ENCODE measurements around the gene SLC4A11.

The SLC4A11 gene

DNA sequence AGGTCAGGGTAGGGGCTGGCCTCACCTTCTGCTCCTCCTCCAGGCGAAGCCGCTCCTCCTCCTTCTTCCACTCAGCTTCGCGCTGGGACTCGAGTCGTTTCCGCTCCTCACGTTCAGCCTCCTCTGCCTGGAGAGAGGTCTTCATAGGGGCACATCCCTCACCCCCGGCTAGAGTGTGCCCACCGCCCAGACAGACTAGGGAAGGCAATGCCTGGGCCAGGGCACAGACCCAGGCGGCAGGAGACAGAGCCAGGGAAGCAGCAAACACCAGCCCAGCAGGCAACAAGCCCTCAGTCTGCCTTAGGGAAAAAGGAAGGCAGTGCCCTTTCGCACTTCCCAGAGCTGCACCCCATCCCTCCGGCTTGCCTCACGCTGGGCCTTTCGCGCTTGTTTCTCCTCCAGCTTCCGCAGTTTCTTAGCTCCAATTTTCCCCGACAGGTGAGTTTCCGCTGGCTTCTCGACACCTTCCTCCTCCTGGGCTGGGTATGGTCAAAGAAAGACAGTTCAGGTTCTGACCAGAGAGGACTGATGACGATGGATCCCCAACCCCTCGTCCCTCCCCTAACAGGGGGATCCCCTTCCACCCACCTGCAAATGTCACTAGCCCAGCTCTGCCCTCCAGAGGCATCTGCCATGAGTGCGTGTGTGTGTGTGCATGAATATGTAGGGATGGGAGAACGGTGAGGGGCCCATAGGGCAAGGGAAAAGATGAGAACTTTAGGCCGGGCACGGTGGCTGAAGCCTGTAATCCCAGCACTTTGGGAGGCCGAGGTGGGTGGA lies 38.8 kb downstream of the SLC4A11 start:
- DNase-seq (ENCODE audit: insufficient read length, low spot score) (no peak), FAIRE-seq (no peak)
- TF ChIP-seq, protein P1, sequence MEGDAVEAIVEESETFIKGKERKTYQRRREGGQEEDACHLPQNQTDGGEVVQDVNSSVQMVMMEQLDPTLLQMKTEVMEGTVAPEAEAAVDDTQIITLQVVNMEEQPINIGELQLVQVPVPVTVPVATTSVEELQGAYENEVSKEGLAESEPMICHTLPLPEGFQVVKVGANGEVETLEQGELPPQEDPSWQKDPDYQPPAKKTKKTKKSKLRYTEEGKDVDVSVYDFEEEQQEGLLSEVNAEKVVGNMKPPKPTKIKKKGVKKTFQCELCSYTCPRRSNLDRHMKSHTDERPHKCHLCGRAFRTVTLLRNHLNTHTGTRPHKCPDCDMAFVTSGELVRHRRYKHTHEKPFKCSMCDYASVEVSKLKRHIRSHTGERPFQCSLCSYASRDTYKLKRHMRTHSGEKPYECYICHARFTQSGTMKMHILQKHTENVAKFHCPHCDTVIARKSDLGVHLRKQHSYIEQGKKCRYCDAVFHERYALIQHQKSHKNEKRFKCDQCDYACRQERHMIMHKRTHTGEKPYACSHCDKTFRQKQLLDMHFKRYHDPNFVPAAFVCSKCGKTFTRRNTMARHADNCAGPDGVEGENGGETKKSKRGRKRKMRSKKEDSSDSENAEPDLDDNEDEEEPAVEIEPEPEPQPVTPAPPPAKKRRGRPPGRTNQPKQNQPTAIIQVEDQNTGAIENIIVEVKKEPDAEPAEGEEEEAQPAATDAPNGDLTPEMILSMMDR (IDR thresholded peaks at IDR 0.05; ENCODE audit: insufficient read depth, missing control alignments), result no peak

DNA sequence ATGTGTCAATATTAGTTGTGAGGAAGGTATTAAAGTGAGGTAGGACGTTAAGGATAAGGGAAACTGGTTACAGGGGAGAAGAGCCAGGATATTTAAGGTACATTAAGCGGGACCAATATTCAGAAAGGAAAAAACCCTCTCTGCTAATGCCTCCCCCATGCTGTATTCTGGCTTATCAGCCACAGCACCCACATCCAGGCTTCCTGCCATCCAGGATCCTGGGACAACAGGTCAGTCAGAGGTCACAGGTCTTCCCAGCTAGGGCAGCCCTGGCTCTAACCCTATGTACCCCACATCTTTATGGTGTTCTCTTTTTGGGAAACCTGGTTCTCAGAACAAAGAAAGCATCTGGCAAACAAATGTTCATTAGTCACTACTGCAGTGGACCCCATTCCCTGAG lies 39.8 kb downstream of the SLC4A11 start:
- TF ChIP-seq, protein P1 (IDR thresholded peaks at IDR 0.05; ENCODE audit: insufficient read depth, missing control alignments), result no peak
- no peak for DNase-seq (ENCODE audit: insufficient read length, low spot score)
- no peak for FAIRE-seq

DNA sequence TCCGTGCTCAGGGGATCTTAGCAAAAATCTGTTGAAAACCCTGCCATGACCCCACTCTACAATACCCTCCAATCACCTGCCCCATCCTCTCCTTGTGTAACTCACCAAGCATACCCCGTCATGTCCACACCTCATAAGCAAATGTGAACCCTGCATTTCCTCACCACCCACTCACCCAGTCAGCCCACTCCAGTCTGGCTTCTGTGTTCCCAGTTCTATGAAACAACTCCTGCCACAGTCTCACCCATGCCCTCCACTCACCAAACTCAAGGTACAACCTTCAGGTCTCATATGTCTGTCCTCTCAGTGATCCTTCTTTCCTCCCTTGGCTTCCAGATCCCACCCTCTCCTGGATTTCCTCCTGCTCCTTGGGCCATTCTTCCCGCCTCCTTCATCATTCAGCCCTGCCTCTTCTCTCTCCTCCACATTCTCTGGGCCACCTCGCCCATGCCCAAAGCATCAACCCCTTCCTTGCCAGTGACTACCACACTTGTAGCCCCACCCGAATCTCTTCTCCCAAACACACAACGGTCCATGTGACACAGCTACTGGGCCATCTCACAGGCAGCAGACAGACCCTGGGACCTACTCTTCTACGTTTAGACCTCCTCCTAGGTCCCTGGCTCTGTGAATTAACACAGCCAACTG lies 43.3 kb downstream of the SLC4A11 start:
- DNase-seq (ENCODE audit: insufficient read length, low spot score) (no peak), FAIRE-seq (no peak)
- TF ChIP-seq, protein P1 (IDR thresholded peaks at IDR 0.05; ENCODE audit: insufficient read depth, missing control alignments), result no peak

DNA sequence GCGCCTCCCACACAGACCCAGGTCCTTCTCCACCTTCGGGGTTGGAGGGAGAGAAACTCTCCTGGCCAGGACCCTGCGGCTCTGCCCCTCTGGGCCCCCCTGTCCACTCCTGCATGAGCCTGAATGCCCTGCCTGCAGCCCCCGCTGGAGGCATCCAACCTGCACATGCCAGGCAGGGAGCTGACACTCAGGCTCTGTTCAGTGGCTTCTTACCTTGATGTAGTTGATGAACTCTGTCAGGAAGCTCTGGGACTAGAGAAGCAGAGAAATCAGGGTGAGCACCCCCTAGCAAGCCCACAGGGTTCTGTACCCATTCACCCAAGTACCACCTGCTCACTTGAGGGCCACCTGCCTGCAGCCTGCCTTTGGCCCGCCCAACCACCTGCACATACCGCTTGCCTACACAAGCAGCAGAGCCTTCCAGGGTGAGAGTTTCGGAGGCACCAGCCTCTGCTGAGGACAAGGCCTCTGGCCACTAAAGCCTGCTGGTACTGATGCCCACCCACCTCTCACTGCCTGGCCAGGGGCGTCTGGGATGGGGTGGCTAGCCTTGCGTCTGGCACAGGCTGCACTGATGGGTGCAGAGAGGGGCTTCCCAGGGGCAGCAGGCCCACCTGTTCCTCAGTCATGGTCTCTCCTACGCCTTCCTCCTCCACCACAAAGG lies 44.2 kb downstream of the SLC4A11 start:
- DNase-seq (ENCODE audit: insufficient read length, low spot score) (no peak), FAIRE-seq (no peak)
- TF ChIP-seq, protein P1 (IDR thresholded peaks at IDR 0.05; ENCODE audit: insufficient read depth, missing control alignments), result no peak

DNA sequence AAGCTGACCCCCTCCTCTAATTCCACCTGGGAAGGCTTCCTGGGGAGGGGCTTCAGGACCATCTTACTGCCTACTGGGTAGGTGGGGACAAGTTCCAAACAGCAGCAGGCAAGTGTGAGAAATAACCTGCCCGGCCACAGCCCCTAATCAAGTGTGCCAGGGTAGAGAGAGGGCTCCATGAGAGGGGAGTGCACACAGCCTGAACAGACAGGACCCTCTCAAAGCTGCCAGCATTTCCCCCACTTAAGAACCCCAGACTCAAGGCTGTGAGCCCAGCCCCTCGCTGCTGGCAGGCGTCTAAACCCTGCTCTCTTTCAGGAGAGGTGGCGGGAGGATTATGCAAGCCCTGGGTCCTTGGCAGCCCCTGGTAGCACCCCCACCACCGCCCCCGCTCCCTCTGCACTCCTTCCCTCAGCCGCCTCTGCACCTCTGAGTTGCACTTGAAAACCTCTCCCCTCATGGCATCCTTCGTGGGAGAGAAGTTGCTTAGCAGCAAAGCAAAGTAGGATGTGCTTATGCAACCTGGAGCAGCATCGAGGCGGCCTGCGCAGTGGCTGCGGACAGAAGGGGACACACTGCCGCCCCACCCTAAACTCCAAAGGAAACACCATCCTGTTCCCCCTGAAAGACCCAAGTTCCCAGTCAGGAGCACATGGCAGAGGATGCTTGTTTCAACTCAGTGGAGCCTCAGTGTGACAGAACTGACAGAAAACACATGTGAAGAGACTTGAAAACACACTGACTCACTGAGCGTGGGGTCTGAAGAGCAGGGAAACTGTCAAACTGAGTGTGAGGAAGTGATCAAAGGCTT lies 45.0 kb downstream of the SLC4A11 start:
- FAIRE-seq (no peak), DNase-seq (ENCODE audit: insufficient read length, low spot score) (no peak)
- TF ChIP-seq, protein P1 (IDR thresholded peaks at IDR 0.05; ENCODE audit: insufficient read depth, missing control alignments), result no peak

DNA sequence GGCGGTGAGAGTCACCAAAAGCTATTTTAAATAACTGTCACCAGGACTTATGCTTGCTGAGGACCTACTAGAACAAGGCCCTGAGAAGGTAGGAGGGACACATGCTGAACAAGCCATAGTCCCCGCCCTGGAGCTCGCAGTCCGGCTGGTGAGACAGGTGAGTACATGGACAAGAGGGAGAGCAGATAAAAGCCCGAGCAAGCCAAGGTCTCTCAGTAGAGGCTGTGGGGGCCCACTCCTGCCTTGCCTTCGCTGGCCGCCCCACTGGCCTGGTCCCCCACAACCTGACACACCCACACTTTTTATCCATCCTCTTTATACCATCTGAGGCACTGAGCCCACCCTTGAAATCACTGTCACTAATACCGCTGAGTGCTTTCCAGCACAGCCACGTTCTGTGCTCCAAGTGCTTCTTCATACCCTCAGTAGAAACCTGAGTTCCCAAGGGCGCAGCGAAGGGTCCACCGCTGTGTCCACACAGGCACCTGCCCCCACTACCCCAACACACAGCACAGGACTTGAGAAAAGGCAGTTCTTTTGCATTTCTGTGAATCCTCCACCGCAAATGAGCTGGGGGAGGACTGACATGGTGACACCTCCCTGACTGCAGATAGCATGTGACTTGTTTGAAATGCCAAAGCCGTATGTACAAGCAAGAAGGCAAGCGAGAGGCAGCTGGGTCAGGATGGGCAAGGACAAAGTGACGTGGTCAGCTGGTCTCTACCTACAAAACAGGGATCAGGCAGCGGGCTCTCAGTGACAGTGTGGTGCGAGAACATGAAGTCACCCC lies 46.6 kb downstream of the SLC4A11 start:
- FAIRE-seq (no peak), DNase-seq (ENCODE audit: insufficient read length, low spot score) (no peak)
- TF ChIP-seq, protein P1 (IDR thresholded peaks at IDR 0.05; ENCODE audit: insufficient read depth, missing control alignments), result no peak
